Neuronal stem cell (in vitro differentiated cells): Measurements from ENCODE around the gene CALHM3.

Source experiments
- DNase-seq: peaks from one replicate; pipeline ENCODE4 v3.0.0-alpha.2; 2013; ENCODE audit warnings: low spot score
- H2AFZ ChIP-seq: one replicate; pipeline ENCODE4 v1.6.1; 2013; ENCODE audit warnings: mild to moderate bottlenecking, low read length, inconsistent platforms
- H2AK5ac ChIP-seq: 2 replicates; pipeline ENCODE4 v1.6.1; 2013; ENCODE audit warnings: low read depth, mild to moderate bottlenecking, inconsistent platforms, low read length, moderate library complexity, mixed read lengths
- H2BK120ac ChIP-seq: 2 replicates; pipeline ENCODE4 v1.6.1; 2013; ENCODE audit warnings: low read depth, mild to moderate bottlenecking, inconsistent platforms, low read length, moderate library complexity, mixed read lengths
- H2BK12ac ChIP-seq: one replicate; pipeline ENCODE4 v1.6.1; 2013; ENCODE audit warnings: low read length, inconsistent platforms
- H2BK15ac ChIP-seq: 2 replicates; pipeline ENCODE4 v1.6.1; 2013; ENCODE audit warnings: mild to moderate bottlenecking, low read length, inconsistent platforms, mixed read lengths
- H2BK5ac ChIP-seq: one replicate; pipeline ENCODE4 v1.6.1; 2013; ENCODE audit warnings: inconsistent platforms, mild to moderate bottlenecking, low read length, moderate library complexity
- H3K14ac ChIP-seq: one replicate; pipeline ENCODE4 v1.6.1; 2013; ENCODE audit warnings: low read length, inconsistent platforms
- H3K18ac ChIP-seq: 2 replicates; pipeline ENCODE4 v1.6.1; 2013; ENCODE audit warnings: low read length, inconsistent platforms
- H3K23ac ChIP-seq: 2 replicates; pipeline ENCODE4 v1.6.1; 2013; ENCODE audit warnings: low read depth, mild to moderate bottlenecking, mixed read lengths, low read length, inconsistent platforms; ENCODE audit not compliant: poor library complexity
- H3K27ac ChIP-seq: replicated peaks from 3 replicates; pipeline ENCODE4 v1.5.1; 2013; ENCODE audit warnings: low read length, inconsistent platforms
- H3K27me3 ChIP-seq, 3 experiments: 2 replicates each; pipeline ENCODE4 v1.6.1; 2013; ENCODE audit warnings: low read length in 3 of 3, mild to moderate bottlenecking in 2 of 3, inconsistent platforms in 1 of 3, low read depth in 1 of 3, mixed read lengths in 1 of 3, moderate library complexity in 1 of 3; ENCODE audit not compliant: control insufficient read depth in 3 of 3, insufficient read depth in 3 of 3
- H3K36me3 ChIP-seq, 2 donors: replicated peaks in 1 of 2; 2 replicates each; pipeline ENCODE4 v1.6.1; 2013; ENCODE audit warnings: low read length in 2 of 2; ENCODE audit not compliant: control insufficient read depth in 2 of 2, insufficient read depth in 2 of 2
- H3K4ac ChIP-seq: 2 replicates; pipeline ENCODE4 v1.6.1; 2013; ENCODE audit warnings: inconsistent platforms, mild to moderate bottlenecking, low read length, moderate library complexity
- H3K4me1 ChIP-seq, 2 donors: 1 replicate in 1 of 2; 2 replicates in 1 of 2; pipeline ENCODE4 v1.6.1; 2013; ENCODE audit warnings: low read length in 2 of 2, low read depth in 1 of 2; ENCODE audit not compliant: control insufficient read depth in 2 of 2, insufficient read depth in 1 of 2
- H3K4me2 ChIP-seq: one replicate; pipeline ENCODE4 v1.6.1; 2013; ENCODE audit warnings: mild to moderate bottlenecking, low read length, inconsistent platforms; ENCODE audit not compliant: insufficient read depth, poor library complexity, severe bottlenecking
- H3K4me3 ChIP-seq, 2 donors: 2 replicates each; pipeline ENCODE4 v1.5.1; 2013; ENCODE audit warnings: low read length in 2 of 2, mild to moderate bottlenecking in 2 of 2, inconsistent platforms in 1 of 2, moderate library complexity in 1 of 2
- H3K79me1 ChIP-seq: one replicate; pipeline ENCODE4 v1.6.1; 2013; ENCODE audit warnings: low read depth, mild to moderate bottlenecking, inconsistent platforms, low read length, moderate library complexity
- H3K9ac ChIP-seq: one replicate; pipeline ENCODE4 v1.6.1; 2013; ENCODE audit warnings: mild to moderate bottlenecking, low read depth, low read length, inconsistent platforms; ENCODE audit not compliant: poor library complexity
- H3K9me3 ChIP-seq, 2 donors: replicated peaks in 1 of 2; 2 replicates each; pipeline versions ENCODE3 to v1.6.1; 2013; ENCODE audit warnings: low read length in 2 of 2, mild to moderate bottlenecking in 2 of 2, inconsistent platforms in 1 of 2, low read depth in 1 of 2, mixed read lengths in 1 of 2, moderate library complexity in 1 of 2; ENCODE audit not compliant: control insufficient read depth in 2 of 2, insufficient read depth in 1 of 2
- H4K8ac ChIP-seq: one replicate; pipeline ENCODE4 v1.6.1; 2013; ENCODE audit warnings: low read depth, mild to moderate bottlenecking, inconsistent platforms, low read length, moderate library complexity
- H4K91ac ChIP-seq: one replicate; pipeline ENCODE4 v1.6.1; 2013; ENCODE audit warnings: low read length, low read depth, mild to moderate bottlenecking, inconsistent platforms; ENCODE audit not compliant: poor library complexity
- WGBS, 2 donors: extraction: QIAGEN DNeasy Blood & Tissue Kit; methylation state at CpG; one replicate each; pipeline ENCODE4 v1.1.7; 2013; ENCODE audit warnings: missing lambda C conversion rate in 2 of 2, mixed read lengths in 1 of 2; ENCODE audit not compliant: insufficient read length in 2 of 2, insufficient replicate concordance in 1 of 2; ENCODE audit errors: extremely low coverage in 2 of 2; 5-methylcytosine and 5-hydroxymethylcytosine counted together

The CALHM3 gene

GRCh38 chr10:103514244-103514643 is 35.2 kb upstream of the CALHM3 start:
- Histone ChIP-seq H3K4me2 (no peak overlapping the region), H3K4me3 (no peak overlapping the region), H4K8ac (no peak overlapping the region), H3K36me3 (no peaks in the 10 kb centered on the region), H2BK15ac (no peak overlapping the region), H3K4ac (no peak overlapping the region), H3K9ac (no peak overlapping the region), H3K4me1 (no peaks in the 10 kb centered on the region), H2BK12ac (no peak overlapping the region), H3K23ac (no peak overlapping the region), H2BK5ac (no peak overlapping the region), H4K91ac (no peak overlapping the region), H2BK120ac (no peak overlapping the region), H3K79me1 (no peaks in the 10 kb centered on the region), H3K9me3 (no peaks in the 10 kb centered on the region), H2AK5ac (no peak overlapping the region), H3K27ac (no peak overlapping the region), H3K27me3 (peaks cover 0 to 2% (median 0%) of the 10 kb centered on the region in 3 experiments), H2AFZ (no peak overlapping the region), H3K14ac (no peak overlapping the region), H3K18ac (peak overlapping the region; percentile 55)
- no peak for DNase-seq
- no CpG with 5 or more reads among the region's 5 CpGs for WGBS, 2 donors

GRCh38 chr10:103513380-103514060 is 34.5 kb upstream of the CALHM3 start:
- Histone ChIP-seq H3K23ac (peak overlapping the region; percentile 10), H3K4me3 (no peak overlapping the region), H3K79me1 (no peaks in the 10 kb centered on the region), H3K36me3 (no peaks in the 10 kb centered on the region), H3K14ac (no peak overlapping the region), H2BK12ac (no peak overlapping the region), H3K9me3 (no peaks in the 10 kb centered on the region), H3K4ac (no peak overlapping the region), H3K27ac (no peak overlapping the region), H3K4me1 (no peaks in the 10 kb centered on the region), H2BK15ac (no peak overlapping the region), H2AK5ac (peak overlapping the region; percentile 36), H2AFZ (no peak overlapping the region), H2BK120ac (no peak overlapping the region), H4K8ac (no peak overlapping the region), H3K4me2 (no peak overlapping the region), H2BK5ac (peak overlapping the region; percentile 60), H3K18ac (peak overlapping the region; percentile 52), H3K27me3 (peaks cover 0 to 2% (median 0%) of the 10 kb centered on the region in 3 experiments), H3K9ac (no peak overlapping the region), H4K91ac (no peak overlapping the region)
- no CpG with 5 or more reads among the region's 8 CpGs for WGBS, 2 donors
- no peak for DNase-seq

DNA sequence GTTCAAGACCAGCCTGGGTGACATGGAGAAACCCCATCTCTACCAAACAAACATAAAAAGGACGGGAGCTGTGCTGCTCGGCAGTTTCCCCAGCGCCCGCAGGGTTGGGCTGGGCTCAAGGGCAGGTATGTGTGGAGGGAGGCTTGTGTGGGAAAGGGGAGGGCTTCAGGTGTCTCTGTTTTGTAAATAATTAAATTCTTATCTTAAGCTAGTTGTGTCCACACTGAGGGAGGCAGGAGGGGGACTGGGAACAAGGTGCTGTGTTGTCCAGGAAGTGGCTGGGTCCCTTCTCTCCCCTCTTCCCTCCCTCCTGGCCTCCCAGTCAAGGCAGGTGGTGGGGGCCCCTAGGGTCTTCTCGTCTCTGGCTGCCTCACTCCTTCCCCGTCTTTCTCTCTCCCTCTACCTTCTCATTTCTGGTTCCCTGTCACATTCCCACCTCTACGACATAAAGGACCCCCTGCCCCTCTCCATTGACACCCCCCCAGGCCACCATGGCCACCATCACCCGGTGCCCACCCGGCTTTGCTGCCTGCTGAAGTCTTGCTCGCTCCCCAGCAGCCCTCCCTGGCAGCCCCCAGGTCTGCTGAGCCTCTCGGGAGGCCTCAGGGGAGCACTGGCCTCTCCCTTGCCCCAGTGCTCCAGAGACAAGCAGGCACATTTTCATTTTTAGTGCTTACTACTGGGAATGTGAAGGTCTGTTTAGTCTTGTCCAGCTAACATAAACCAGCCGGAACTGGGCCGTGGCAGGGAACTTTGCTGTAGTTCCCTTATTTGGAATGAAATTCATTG is 33.7 kb upstream of the CALHM3 start:
- Histone ChIP-seq H2AFZ (peak overlapping the region; percentile 53), H3K9me3 (no peaks in the 10 kb centered on the region), H4K8ac (no peak overlapping the region), H3K14ac (no peak overlapping the region), H2BK12ac (no peak overlapping the region), H3K36me3 (no peaks in the 10 kb centered on the region), H3K4ac (no peak overlapping the region), H2BK5ac (no peak overlapping the region), H3K4me2 (no peak overlapping the region), H2BK120ac (no peak overlapping the region), H2BK15ac (no peak overlapping the region), H3K79me1 (no peaks in the 10 kb centered on the region), H4K91ac (no peak overlapping the region), H3K27me3 (peaks cover 0 to 2% (median 0%) of the 10 kb centered on the region in 3 experiments), H3K23ac (no peak overlapping the region), H3K4me3 (no peak overlapping the region), H3K18ac (peak overlapping the region; percentile 74), H2AK5ac (no peak overlapping the region), H3K27ac (no peak overlapping the region), H3K4me1 (no peaks in the 10 kb centered on the region), H3K9ac (no peak overlapping the region)
- DNase-seq, result no peak
- WGBS, 2 donors, result no CpG with 5 or more reads among the region's 13 CpGs

GRCh38 chr10:103512166-103512565 is 33.1 kb upstream of the CALHM3 start:
- Histone ChIP-seq H3K14ac (no peak overlapping the region), H3K79me1 (no peaks in the 10 kb centered on the region), H3K36me3 (no peaks in the 10 kb centered on the region), H4K8ac (no peak overlapping the region), H3K27ac (no peak overlapping the region), H4K91ac (no peak overlapping the region), H3K4me1 (no peaks in the 10 kb centered on the region), H3K9ac (no peak overlapping the region), H2BK5ac (no peak overlapping the region), H2AK5ac (no peak overlapping the region), H3K18ac (no peak overlapping the region), H2BK120ac (no peak overlapping the region), H3K4me2 (no peak overlapping the region), H2BK15ac (no peak overlapping the region), H2AFZ (no peak overlapping the region), H3K9me3 (no peaks in the 10 kb centered on the region), H3K4me3 (no peak overlapping the region), H3K23ac (no peak overlapping the region), H3K27me3 (peaks cover 0 to 6% (median 0%) of the 10 kb centered on the region in 3 experiments), H3K4ac (no peak overlapping the region), H2BK12ac (no peak overlapping the region)
- DNase-seq, result no peak
